ENCODE measurements around the gene MRTFA.

- TF ChIP-seq CTCF (conservative IDR thresholded peaks at IDR 0.05) (no peak), ZFX (IDR thresholded peaks at IDR 0.05) (no peak)
Observed at GRCh38 chr22:40368016-40368415, 268.5 kb downstream of the MRTFA start.
